Peyer's patch (tissue), 4 donors: ENCODE measurements around the gene GABRG3.

Source experiments
- POLR2A ChIP-seq, 2 donors: fragments of 450-650 bp; IDR thresholded peaks; one replicate each; pipeline ENCODE4 v1.5.1; 2017; ENCODE audit warnings: antibody characterized with exemption in 2 of 2, mild to moderate bottlenecking in 2 of 2, moderate library complexity in 2 of 2
- TF ChIP-seq, protein P1 (sequence below), 6 experiments: fragments of 450-650 bp in 4 of 6; fragments of 200-600 bp in 2 of 6; sonication (generic) in 1 of 6; IDR thresholded peaks; one replicate each; pipeline ENCODE4 v1.5.1; 2017 to 2019; ENCODE audit warnings: antibody characterized with exemption in 6 of 6, mild to moderate bottlenecking in 3 of 6, moderate library complexity in 1 of 6

DNA sequence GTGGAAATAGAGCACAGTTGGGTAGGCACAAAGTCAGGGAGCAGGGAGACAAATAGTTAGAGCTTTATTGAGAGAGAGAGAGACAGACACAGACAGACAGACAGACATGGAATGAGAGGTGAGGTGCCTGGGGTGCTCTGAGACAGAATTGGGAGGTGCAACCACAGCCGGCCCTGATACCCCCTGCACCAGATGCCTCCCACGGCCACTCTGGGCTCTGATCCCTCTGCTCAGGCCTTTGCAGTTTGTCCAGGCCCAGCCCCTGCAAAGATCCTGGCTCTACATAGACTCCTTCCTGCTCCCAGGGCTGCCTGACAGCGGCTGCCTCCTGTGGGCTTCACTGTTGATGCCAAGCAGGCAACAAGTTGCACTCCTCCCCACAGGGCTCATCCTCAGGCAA lies 283.8 kb downstream of the GABRG3 start:
- TF ChIP-seq, protein P1, sequence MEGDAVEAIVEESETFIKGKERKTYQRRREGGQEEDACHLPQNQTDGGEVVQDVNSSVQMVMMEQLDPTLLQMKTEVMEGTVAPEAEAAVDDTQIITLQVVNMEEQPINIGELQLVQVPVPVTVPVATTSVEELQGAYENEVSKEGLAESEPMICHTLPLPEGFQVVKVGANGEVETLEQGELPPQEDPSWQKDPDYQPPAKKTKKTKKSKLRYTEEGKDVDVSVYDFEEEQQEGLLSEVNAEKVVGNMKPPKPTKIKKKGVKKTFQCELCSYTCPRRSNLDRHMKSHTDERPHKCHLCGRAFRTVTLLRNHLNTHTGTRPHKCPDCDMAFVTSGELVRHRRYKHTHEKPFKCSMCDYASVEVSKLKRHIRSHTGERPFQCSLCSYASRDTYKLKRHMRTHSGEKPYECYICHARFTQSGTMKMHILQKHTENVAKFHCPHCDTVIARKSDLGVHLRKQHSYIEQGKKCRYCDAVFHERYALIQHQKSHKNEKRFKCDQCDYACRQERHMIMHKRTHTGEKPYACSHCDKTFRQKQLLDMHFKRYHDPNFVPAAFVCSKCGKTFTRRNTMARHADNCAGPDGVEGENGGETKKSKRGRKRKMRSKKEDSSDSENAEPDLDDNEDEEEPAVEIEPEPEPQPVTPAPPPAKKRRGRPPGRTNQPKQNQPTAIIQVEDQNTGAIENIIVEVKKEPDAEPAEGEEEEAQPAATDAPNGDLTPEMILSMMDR (IDR thresholded peaks at IDR 0.05) = no peak
- no peak for TF ChIP-seq POLR2A (IDR thresholded peaks at IDR 0.05)
